NCI-H1105 (cell line): ENCODE results near the gene LYPLA2.
A peak's percentile ranks its signal among the peaks of the same experiment; 100 is the strongest.

Experiments used
- DNase-seq: peaks from one replicate; lab custom pipeline; 2025; lab: John Stamatoyannopoulos, UW

The LYPLA2 gene

DNA sequence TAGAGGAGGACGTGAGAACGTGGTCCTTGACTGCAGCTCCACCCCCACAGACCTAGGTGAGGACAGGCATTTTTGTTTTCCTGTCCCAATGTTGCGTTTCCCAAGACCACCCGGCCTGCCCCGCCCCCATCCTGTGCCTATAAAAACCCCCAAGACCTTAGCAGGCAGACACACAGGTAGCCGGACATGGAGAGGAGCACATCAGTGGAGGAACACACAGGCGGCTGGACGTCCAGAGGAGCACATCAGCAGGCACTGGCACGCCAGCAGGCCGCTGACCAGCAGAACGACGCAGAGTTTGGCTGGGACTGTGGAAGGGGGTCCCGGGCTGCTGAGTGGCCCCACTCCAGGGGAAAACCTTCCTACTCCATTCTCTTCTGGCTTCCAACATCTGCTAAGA is 47.0 kb downstream of the LYPLA2 start:
- no peak for DNase-seq

DNA sequence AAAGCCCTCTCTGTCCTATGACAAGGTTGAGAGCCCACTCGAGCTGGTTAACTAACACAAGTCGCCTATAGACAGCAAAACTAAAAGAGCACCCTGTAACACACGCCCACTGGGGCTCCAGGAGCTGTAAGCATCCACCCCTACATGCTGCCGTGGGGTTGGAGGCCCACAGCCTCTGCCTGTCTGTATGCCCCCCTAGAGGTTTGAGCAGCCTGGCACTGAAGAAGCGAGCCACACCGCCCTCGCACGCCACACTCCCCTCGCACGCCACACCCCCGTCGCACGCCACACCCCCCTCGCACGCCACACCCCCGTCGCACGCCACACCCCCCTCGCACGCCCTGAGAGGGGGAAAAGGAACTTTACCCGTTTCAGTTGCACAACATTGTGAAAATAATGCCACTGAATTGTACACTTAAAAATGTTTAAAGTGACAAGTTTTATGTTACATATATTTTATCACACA is 47.5 kb downstream of the LYPLA2 start:
- DNase-seq: peak; percentile 47

DNA sequence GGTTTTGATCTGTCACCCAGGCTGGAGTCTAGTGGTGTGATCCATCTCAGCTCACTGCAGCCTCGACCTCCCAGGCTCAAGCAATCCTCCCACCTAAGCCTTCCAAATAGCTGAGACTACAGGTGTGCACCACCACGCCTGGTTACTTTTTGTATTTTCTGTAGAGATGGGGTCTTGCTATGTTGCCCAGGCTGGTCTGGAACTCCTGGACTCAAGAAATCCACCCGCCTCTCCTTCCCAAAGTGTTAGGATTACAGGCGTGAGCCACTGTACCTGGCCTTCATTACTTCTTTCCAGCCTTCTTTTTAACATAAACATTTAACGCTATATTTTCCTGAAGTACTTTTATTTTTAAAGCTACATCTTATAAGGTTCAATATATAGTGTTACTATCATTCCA is 52.7 kb downstream of the LYPLA2 start:
- DNase-seq: no peak
